GM19023 (cell line): Measurements from ENCODE around the gene UBE2E2.

Experiments
- ATAC-seq: cut with Tn5 transposase; IDR thresholded peaks from one replicate; pipeline ENCODE4 v1.9.1; 2021; ENCODE audit warnings: mild to moderate bottlenecking, moderate library complexity; ENCODE audit not compliant: unreplicated experiment

UBE2E2 gene

DNA sequence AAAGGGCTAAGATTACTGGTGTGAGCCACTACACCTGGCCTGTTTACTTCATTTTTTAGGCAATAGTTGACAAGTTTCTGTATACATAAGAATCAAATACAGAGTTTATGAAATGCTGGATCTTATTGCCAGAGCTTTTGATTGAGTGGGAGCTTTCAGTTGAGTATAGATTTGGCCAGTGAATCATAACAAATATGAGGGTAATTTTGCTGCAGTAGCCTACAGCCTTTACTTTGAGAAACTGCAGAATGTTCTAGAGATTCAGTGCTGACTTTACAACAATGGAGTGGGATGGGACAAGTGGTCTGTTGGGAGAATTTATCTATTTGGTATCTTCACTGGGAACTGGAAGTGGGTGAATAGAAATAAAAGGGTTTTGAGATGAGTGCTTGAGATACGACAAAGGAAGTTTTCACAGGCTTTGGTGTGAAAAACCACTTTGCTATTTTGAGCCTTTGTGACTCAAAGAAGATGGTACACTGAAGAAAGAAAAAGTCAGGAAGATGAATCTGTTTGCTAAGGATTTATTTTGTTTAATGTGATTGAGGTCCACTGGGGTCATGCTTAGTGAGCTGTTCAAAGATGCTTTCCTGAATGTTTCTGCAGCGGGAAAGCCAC lies 227.8 kb downstream of the UBE2E2 start:
- ATAC-seq, result no peak

DNA sequence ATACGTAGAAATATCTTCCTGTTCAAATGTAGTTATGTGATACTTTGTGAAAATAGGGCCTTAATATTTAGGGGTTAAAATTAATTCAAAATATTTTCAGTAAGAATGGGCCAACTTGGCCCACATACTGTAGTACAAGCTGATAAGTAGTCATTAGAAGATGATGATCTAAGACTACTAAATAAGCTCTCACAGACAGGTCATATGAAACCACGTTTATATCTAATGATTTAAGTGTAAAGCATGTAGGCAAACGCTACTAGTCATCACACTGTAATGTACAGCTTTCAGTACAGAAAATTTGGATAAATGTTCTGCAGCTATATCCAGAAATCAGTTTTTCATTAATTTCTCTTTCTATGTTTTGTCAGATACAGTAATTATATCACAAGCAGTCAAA lies 228.6 kb downstream of the UBE2E2 start:
- no peak for ATAC-seq

- ATAC-seq, result no peak
Observed at GRCh38 chr3:23435318-23435717, 232.2 kb downstream of the UBE2E2 start.

DNA sequence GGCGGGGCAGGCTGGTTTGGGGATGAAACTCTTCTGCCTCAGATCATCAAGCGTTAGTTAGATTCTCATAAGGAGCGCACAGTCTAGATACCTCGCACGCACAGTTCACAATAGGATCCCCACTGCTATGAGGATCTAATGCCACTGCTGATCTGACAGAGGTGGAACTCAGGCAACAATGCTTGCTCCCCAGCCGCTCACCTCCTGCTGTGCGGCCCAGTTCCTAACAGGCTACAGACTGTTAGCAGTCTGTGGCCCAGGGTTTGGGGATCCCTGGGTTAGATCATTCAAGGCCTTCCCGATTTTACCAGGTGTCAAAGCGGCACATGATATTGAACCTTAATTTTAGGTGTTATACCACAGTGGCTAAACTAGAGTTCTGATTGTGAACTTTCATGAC lies 232.8 kb downstream of the UBE2E2 start:
- no peak for ATAC-seq

GRCh38 chr3:23437484-23438145 lies 234.5 kb downstream of the UBE2E2 start:
- no peak for ATAC-seq

- no peak for ATAC-seq
Observed at GRCh38 chr3:23438657-23439056, 235.5 kb downstream of the UBE2E2 start.

GRCh38 chr3:23439080-23439479 lies 236.0 kb downstream of the UBE2E2 start:
- ATAC-seq, result no peak

DNA sequence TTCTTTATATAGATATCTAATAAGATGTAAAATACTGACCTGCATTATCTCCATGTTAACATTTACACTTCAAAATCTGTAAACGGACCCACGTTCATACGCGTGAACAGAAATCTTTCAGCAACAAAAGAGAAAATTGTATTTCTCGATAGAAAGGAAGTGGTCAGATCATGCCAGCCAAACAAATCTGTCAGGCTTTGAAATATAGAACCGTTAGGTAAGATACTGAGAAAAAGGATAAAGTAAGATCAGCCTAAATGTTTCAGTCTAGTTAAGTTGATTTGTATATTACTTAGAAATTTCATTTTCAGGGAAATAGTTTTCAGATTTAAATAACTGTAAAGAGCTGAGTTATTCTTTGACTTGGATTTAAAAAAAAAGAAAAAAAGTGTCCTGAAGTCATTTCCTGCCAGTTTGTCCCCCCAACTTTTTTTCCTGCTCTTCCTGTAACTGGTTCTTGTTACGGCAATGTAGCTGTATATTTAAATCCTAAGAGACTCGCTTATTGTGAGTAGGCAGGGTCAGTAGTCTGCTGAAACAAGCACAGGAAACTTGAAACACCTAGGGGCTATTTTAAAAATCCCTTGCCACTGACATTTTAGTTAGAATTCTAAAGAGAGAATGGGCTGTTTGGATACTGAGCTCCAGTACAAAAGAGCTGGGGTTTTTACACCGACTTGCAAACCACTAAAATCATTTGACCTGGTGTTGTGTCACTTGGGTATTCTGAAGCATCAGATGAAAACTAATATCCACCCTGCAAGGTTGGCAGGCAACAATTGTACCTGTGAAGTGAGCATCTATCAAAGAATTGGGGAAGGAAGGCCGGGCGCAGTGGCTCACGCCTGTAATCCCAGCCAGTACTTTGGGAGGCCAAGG lies 237.5 kb downstream of the UBE2E2 start:
- no peak for ATAC-seq

GRCh38 chr3:23442598-23443383 lies 239.7 kb downstream of the UBE2E2 start:
- ATAC-seq, result peak; percentile 40

GRCh38 chr3:23444386-23444785 lies 241.3 kb downstream of the UBE2E2 start:
- no peak for ATAC-seq

GRCh38 chr3:23446301-23446700 lies 243.2 kb downstream of the UBE2E2 start:
- ATAC-seq, result no peak

DNA sequence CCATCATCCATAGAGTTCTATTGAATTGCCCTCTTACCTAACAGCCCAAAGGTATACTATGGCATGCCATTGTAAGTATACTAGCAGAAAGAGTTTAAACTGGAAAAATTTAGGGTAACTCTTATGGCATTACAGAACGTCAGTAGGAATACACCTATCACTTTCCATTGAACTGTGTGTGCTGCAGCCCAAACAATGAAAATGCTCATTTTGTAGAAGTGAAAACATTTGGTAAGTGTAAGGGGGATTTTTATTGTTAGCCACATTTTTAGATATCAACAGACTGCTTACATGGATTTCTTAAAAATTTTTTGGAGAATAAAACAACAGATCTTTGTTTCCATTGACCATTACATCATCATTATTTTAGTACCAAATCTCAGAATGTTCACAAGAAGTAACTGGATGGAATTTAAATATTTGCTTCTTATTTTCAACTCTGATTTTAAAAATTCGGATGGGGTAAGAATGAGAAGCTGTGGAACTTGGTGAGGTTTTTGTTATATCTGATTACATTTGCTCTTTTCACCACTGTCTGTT lies 245.9 kb downstream of the UBE2E2 start:
- ATAC-seq, result no peak

DNA sequence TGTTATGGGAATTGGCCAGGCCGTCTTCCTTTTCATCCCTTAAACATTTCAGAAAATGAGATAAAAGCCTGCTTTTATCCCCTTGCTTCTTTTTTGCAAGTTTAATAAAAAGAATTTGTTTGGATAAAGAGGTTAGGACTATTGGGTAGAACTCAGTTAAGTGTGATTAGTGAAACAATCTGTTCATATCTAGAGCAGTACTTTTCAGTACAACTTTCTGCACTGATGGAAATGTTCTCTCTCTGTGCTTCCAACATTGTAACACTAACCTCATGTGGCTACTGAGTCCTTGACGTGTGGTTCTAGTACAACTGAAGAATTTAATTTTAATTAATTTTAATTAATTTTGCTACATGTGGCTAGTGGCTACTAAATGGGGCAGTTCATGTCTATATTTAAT lies 246.9 kb downstream of the UBE2E2 start:
- no peak for ATAC-seq

DNA sequence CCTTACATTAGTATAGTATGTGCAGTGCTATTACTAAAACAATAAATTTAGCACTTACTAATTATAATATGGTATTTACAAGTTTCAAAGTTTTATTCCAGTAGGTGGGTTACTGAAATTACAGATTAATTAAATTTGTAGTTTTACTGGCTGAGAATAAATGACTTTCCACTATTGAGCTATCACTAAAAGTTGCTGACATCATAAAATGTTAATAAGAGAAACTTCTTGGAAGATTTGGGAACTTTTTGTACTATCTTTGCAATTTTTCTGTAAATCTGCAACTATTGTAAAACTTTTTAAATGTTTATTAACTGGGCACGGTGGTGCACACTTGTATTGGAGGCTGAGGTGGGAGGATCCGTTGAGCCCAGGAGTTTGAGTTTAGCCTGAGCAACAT lies 247.7 kb downstream of the UBE2E2 start:
- ATAC-seq, result no peak

- ATAC-seq, result no peak
Observed at GRCh38 chr3:23452408-23452807, 249.3 kb downstream of the UBE2E2 start.

- ATAC-seq, result no peak
Observed at GRCh38 chr3:23455084-23455483, 252.0 kb downstream of the UBE2E2 start.

GRCh38 chr3:23455775-23456174 lies 252.6 kb downstream of the UBE2E2 start:
- no peak for ATAC-seq

- no peak for ATAC-seq
Observed at GRCh38 chr3:23457697-23458096, 254.6 kb downstream of the UBE2E2 start.

- no peak for ATAC-seq
Observed at GRCh38 chr3:23459465-23459864, 256.3 kb downstream of the UBE2E2 start.

GRCh38 chr3:23459889-23460546 lies 256.9 kb downstream of the UBE2E2 start:
- no peak for ATAC-seq
